Brain pericyte (primary cell): Measurements from ENCODE around the gene NEDD4.
"Not testable (repeated sequence)": the region's sequence is repeated elsewhere in the genome, so short reads cannot be mapped to it uniquely, and the experiment has no call there.

ENCODE experiments used
- DNase-seq: peaks from one replicate; pipeline ENCODE4 v3.0.0-alpha.2; 2012; ENCODE audit warnings: low read depth, low spot score

Gene NEDD4

GRCh38 chr15:55959744-55960447 is 33.5 kb downstream of the NEDD4 start:
- no peak for DNase-seq

GRCh38 chr15:55958349-55958748 is 35.1 kb downstream of the NEDD4 start:
- DNase-seq, result no peak

GRCh38 chr15:55954862-55955605 is 38.4 kb downstream of the NEDD4 start:
- DNase-seq, result no peak

GRCh38 chr15:55952501-55953274 is 40.7 kb downstream of the NEDD4 start:
- DNase-seq, result not testable (repeated sequence)

- DNase-seq, result not testable (repeated sequence)
Observed at GRCh38 chr15:55944606-55945005, 48.8 kb downstream of the NEDD4 start.

GRCh38 chr15:55942332-55942731 is 51.1 kb downstream of the NEDD4 start:
- DNase-seq, result no peak

GRCh38 chr15:55937040-55937439 is 56.4 kb downstream of the NEDD4 start:
- no peak for DNase-seq

- no peak for DNase-seq
Observed at GRCh38 chr15:55928955-55929354, 64.5 kb downstream of the NEDD4 start.

GRCh38 chr15:55921744-55922143 is 71.7 kb downstream of the NEDD4 start:
- no peak for DNase-seq

GRCh38 chr15:55917881-55918296 is 75.5 kb downstream of the NEDD4 start:
- DNase-seq, result peak; percentile 57

- no peak for DNase-seq
Observed at GRCh38 chr15:55916666-55917409, 76.6 kb downstream of the NEDD4 start.

GRCh38 chr15:55915876-55916567 is 77.4 kb downstream of the NEDD4 start:
- DNase-seq, result no peak

GRCh38 chr15:55915221-55915620 is 78.2 kb downstream of the NEDD4 start:
- DNase-seq, result no peak

- DNase-seq, result no peak
Observed at GRCh38 chr15:55914446-55914845, 79.0 kb downstream of the NEDD4 start.

GRCh38 chr15:55912982-55913381 is 80.4 kb downstream of the NEDD4 start:
- DNase-seq, result no peak

GRCh38 chr15:55909036-55909811 is 84.2 kb downstream of the NEDD4 start:
- DNase-seq, result no peak

GRCh38 chr15:55907797-55908196 is 85.6 kb downstream of the NEDD4 start:
- DNase-seq, result no peak

GRCh38 chr15:55902981-55903380 is 90.4 kb downstream of the NEDD4 start:
- no peak for DNase-seq

- DNase-seq, result no peak
Observed at GRCh38 chr15:55900019-55900418, 93.4 kb downstream of the NEDD4 start.

GRCh38 chr15:55899537-55899936 is 93.9 kb downstream of the NEDD4 start:
- DNase-seq, result no peak
